Measurements from ENCODE around the gene RAB1B. TPM values are rescaled to one million over a fixed set of nuclear protein-coding genes. Genes with fewer than 3 reads are reported as not detected.

RAB1B gene
- polyA plus RNA-seq, 1 donor: 122 TPM

DNA sequence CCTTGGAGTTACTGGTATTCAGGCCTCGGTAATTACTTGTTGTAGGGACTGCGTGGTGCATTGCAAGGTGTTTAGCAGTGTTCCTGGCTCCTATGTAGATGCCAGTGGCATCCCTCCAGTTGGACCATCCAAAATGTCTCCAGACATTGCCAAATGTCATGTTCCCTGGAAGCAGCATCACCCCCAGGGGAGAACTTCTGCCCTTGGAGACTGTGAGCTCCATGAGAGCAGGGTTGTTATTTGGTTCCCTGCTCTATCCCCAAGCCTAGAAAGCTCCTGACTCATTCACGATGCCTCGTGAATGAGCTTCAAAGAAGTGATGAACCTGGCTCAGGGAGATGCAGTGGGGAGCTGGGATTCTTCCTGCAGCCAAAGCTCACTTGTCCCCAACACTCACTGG, 53.2 kb downstream of the RAB1B start:
- no CpG with 5 or more reads among the region's 4 CpGs for WGBS (ENCODE audit: insufficient coverage, low lambda C conversion rate)
- Histone ChIP-seq H3K9me3 (ENCODE audit: control insufficient read depth, low read depth, low read length) (peaks cover 5% of the 10 kb centered on the region), H3K4me3 (ENCODE audit: low read length) (no peak overlapping the region), H3K27ac (ENCODE audit: low read length) (no peak overlapping the region), H3K36me3 (ENCODE audit: control insufficient read depth, insufficient read depth, low read length) (no peaks in the 10 kb centered on the region), H3K4me1 (ENCODE audit: control insufficient read depth, insufficient read depth, low read length) (peaks cover 26% of the 10 kb centered on the region), H3K27me3 (ENCODE audit: control insufficient read depth, insufficient read depth, low read length) (no peaks in the 10 kb centered on the region)
- DNase-seq: no peak

DNA sequence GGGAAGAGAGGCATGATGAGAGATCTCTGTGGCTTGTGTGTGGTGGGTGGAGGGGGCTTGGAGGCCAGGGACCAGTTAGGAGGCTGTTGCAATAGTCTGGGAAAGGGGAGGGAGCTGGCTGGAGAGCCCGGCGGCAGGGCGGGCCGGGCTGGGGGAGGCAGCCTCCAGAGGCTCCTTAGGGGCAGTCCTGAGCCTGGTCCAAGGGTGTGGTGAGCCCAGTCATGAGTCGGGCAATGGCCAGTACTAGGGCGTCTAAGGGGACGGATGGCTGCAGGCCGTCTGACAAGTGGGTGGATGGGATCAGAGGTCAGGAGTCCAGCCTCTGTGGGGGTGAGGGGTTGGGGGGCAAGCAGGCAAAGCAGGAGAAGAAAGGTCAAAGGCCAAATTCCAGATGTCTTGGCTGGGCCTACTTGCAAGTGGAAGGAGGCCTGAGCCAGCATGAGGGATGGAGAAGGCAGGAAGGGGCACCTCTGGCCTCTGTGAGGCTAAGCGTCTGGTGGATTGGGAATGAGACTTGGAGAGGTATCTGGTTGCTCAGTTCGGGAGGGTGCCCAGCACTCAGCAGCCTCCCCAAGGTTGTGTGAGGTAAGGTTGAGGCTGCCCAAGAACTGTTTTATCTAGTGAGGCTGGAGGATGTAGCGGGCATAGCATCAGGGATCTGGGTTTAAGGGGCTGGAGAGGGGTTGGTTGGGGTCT, 54.4 kb downstream of the RAB1B start:
- no peak for DNase-seq
- Histone ChIP-seq H3K36me3 (ENCODE audit: control insufficient read depth, insufficient read depth, low read length) (no peaks in the 10 kb centered on the region), H3K4me1 (ENCODE audit: control insufficient read depth, insufficient read depth, low read length) (peaks cover 26% of the 10 kb centered on the region), H3K4me3 (ENCODE audit: low read length) (no peak overlapping the region), H3K9me3 (ENCODE audit: control insufficient read depth, low read depth, low read length) (peaks cover 5% of the 10 kb centered on the region), H3K27me3 (ENCODE audit: control insufficient read depth, insufficient read depth, low read length) (no peaks in the 10 kb centered on the region), H3K27ac (ENCODE audit: low read length) (no peak overlapping the region)
- no CpG with 5 or more reads among the region's 11 CpGs for WGBS (ENCODE audit: insufficient coverage, low lambda C conversion rate)

DNA sequence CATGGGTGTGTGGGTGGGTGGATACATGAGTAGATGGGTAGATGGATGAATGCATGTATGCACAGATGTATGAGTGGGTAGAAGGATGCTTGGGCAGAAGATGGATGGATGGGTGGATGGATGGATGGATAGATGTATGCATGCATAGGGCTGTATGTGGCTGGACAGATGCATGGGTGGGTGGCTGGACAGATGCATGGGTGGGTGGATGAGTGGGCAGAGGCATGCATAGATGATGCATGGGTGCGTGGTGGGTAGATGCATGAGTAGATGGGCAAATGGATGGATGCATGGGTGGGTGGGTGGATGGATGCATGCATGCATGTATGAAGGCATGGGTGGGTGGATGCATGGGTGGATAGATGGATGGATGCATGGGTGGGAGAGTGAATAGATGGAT, 55.2 kb downstream of the RAB1B start:
- 100% methylated on average over 1 of the region's 1 CpG for WGBS (ENCODE audit: insufficient coverage, low lambda C conversion rate)
- DNase-seq: no peak
- no peak overlapping the region for H3K4me3 ChIP-seq (ENCODE audit: low read length)

DNA sequence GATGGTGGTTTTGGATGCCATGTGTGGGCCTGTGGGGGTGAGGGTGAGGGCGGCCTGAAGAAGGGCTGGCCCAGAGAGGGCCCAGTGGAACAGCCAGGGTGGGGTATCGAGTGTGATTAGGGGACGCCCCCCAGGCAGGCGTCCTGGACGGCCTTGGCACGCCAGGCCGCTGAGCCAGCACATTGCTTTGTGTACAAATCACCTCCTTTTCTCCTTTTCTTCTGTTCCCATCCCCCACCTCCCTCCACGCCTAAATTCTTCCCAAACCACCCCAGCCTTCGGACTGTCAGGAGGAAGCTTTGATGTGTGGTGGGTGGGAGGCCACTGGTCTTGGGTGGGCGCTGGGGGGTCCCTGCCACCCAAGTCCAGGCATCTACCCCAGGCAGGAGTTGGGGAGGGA, 56.2 kb downstream of the RAB1B start:
- H3K4me1 ChIP-seq (ENCODE audit: control insufficient read depth, insufficient read depth, low read length): peaks cover 21% of the 10 kb centered on the region
- H3K4me3 ChIP-seq (ENCODE audit: low read length): no peak overlapping the region
- no peaks in the 10 kb centered on the region for H3K27me3 ChIP-seq (ENCODE audit: control insufficient read depth, insufficient read depth, low read length)
- no CpG with 5 or more reads among the region's 10 CpGs for WGBS (ENCODE audit: insufficient coverage, low lambda C conversion rate)
- DNase-seq: no peak
- no peak overlapping the region for H3K27ac ChIP-seq (ENCODE audit: low read length)
- H3K36me3 ChIP-seq (ENCODE audit: control insufficient read depth, insufficient read depth, low read length): no peaks in the 10 kb centered on the region
- H3K9me3 ChIP-seq (ENCODE audit: control insufficient read depth, low read depth, low read length): peaks cover under 1% of the 10 kb centered on the region

More for the DNA sequence above, 55.2 kb downstream of the RAB1B start:
- Histone ChIP-seq H3K36me3 (ENCODE audit: control insufficient read depth, insufficient read depth, low read length) (no peaks in the 10 kb centered on the region), H3K27ac (ENCODE audit: low read length) (no peak overlapping the region), H3K9me3 (ENCODE audit: control insufficient read depth, low read depth, low read length) (peaks cover 5% of the 10 kb centered on the region), H3K4me1 (ENCODE audit: control insufficient read depth, insufficient read depth, low read length) (peaks cover 26% of the 10 kb centered on the region), H3K27me3 (ENCODE audit: control insufficient read depth, insufficient read depth, low read length) (no peaks in the 10 kb centered on the region)

DNA sequence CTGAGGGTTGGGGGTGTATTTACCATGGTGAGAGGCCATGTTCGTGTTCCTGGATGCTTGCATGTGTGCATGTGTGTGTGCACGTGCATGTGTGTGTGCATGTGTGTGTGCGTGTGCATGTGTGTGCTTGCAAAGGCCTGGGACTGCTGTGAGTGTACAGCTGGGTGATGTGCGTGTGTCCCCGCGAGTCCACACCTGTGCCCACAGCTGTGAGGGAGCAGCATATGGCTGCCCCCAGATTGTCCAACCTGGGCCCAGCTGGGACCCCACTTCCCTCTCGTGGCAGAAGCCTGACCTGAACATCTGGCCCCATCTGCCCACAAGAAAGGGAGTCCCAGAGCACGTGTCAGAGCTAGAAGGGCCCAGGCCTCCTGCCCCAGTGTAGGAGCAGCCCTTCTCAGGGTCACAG, 56.8 kb downstream of the RAB1B start:
- Histone ChIP-seq H3K27me3 (ENCODE audit: control insufficient read depth, insufficient read depth, low read length) (no peaks in the 10 kb centered on the region), H3K36me3 (ENCODE audit: control insufficient read depth, insufficient read depth, low read length) (no peaks in the 10 kb centered on the region), H3K4me1 (ENCODE audit: control insufficient read depth, insufficient read depth, low read length) (peaks cover 21% of the 10 kb centered on the region), H3K9me3 (ENCODE audit: control insufficient read depth, low read depth, low read length) (no peaks in the 10 kb centered on the region), H3K27ac (ENCODE audit: low read length) (no peak overlapping the region), H3K4me3 (ENCODE audit: low read length) (no peak overlapping the region)
- DNase-seq: no peak
- no CpG with 5 or more reads among the region's 8 CpGs for WGBS (ENCODE audit: insufficient coverage, low lambda C conversion rate)

DNA sequence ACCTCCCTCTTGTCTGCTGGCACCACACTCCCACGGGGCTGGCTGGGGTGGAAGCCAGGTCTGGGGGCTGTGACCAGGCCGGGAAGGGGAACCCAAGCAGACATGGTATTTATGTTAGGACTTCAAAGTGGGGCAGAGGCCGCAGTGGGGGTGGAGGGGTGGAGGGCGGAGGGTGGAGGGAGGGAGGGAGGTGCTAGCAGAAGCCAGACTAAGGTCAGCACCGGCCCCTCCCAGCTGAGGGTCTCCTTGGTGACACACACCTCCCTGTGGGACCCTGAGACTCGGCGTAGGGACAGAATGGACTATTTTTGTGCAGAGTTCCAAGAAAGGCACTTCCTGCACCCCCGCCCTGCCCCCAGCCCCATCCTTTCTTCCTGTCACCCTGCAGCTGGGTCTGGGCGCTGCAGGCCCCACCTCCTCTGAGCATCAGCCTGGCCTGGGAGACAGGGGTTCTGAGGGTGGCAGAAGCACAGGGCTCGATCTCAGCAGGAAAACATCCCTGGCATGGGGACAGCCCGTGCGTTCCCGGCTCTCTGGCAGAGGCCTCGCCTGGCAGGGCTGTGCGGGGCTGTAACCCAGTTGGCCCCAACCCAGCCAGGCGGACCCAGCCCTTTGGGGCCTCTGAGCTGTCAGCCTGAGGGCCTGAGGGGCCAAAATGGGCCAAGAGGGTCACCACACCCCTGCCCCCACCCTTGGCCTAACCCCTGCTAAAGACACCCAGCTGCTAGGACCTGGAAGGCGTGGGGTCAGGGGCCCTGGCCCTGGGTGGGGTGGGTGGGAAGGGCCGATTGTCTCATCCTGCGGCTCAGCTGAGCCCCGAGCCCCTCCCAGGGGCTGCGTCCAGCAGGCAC, 58.0 kb downstream of the RAB1B start:
- Histone ChIP-seq H3K4me3 (ENCODE audit: low read length) (no peak overlapping the region), H3K9me3 (ENCODE audit: control insufficient read depth, low read depth, low read length) (no peaks in the 10 kb centered on the region), H3K27ac (ENCODE audit: low read length) (peak overlapping the region; percentile 18), H3K36me3 (ENCODE audit: control insufficient read depth, insufficient read depth, low read length) (peaks cover under 1% of the 10 kb centered on the region), H3K27me3 (ENCODE audit: control insufficient read depth, insufficient read depth, low read length) (no peaks in the 10 kb centered on the region), H3K4me1 (ENCODE audit: control insufficient read depth, insufficient read depth, low read length) (peaks cover 21% of the 10 kb centered on the region)
- WGBS (ENCODE audit: insufficient coverage, low lambda C conversion rate): no CpG with 5 or more reads among the region's 21 CpGs
- peak in 1 of 2 donors; percentile 28 for DNase-seq

Other genes with a start within 250 kb of the RAB1B start
- gene CATSPER1, start 242.2 kb upstream of the RAB1B start, polyA plus RNA-seq: not detected
- 0.39 TPM for gene GAL3ST3, start 219.5 kb upstream of the RAB1B start, polyA plus RNA-seq
- 146 TPM for gene SF3B2, start 216.3 kb upstream of the RAB1B start, polyA plus RNA-seq
- gene PACS1, start 198.4 kb upstream of the RAB1B start, polyA plus RNA-seq: 30.3 TPM
- 18.2 TPM for gene KLC2, start 10.9 kb upstream of the RAB1B start, polyA plus RNA-seq
- 8.0 TPM for gene CNIH2, start 9.5 kb downstream of the RAB1B start, polyA plus RNA-seq
- 102 TPM for gene YIF1A, start 20.5 kb downstream of the RAB1B start, polyA plus RNA-seq
- gene TMEM151A, start 23.3 kb downstream of the RAB1B start, polyA plus RNA-seq: 3.1 TPM
- gene CD248, start 48.4 kb downstream of the RAB1B start, polyA plus RNA-seq: 24.6 TPM
- 5.2 TPM for gene RIN1, start 67.8 kb downstream of the RAB1B start, polyA plus RNA-seq
- 32.4 TPM for gene BRMS1, start 76.5 kb downstream of the RAB1B start, polyA plus RNA-seq
- gene B4GAT1, start 79.0 kb downstream of the RAB1B start, polyA plus RNA-seq: 31.0 TPM
- 13.2 TPM for gene SLC29A2, start 103.1 kb downstream of the RAB1B start, polyA plus RNA-seq
- 1.7 TPM for gene NPAS4, start 152.4 kb downstream of the RAB1B start, polyA plus RNA-seq
- 69.5 TPM for gene MRPL11, start 170.2 kb downstream of the RAB1B start, polyA plus RNA-seq
- gene PELI3, start 198.3 kb downstream of the RAB1B start, polyA plus RNA-seq: 5.1 TPM
- gene DPP3, start 211.8 kb downstream of the RAB1B start, polyA plus RNA-seq: 28.8 TPM
- 40.8 TPM for gene BBS1, start 242.0 kb downstream of the RAB1B start, polyA plus RNA-seq

Measured in large intestine (tissue), 3 donors.